ENCODE measurements around the gene DENND1A.

DENND1A gene

DNA sequence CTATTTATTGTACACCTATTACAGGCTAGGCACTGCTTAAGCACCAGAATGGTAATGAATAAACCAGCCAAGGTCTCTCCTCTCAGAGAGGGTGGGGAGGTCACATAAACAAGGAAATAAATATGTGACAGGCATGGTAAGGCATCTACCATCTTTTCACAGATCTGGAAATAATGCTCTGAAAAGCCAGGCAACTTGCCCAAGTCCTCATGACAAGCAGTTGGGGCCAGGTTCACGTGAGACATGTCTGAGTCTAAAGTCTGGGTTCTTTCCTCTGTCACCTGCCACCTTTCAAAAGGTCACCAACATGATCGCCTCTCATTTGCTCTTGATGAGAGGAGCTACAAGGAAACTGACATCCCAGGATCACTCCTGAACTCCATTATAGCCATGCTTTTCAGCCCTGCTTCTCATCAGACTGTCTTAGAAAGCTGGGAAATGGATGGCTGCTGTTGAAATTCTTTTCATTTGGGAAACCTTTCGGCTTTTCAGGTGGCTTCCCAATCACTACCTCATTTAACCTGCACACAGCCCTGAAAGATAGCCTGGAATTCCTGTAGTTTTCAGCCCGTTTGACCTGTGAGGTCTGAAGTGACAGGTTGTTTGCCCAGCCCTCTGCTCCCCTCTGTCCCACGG, 450.8 kb downstream of the DENND1A start:
- no peaks in the 10 kb centered on the region for H3K27me3 ChIP-seq (ENCODE audit: control insufficient read depth in 1 of 2, insufficient read depth in 2 of 2, low read length in 2 of 2)
- H3K27ac ChIP-seq (ENCODE audit: low read length), result no peak overlapping the region
- no peaks in the 10 kb centered on the region for H3K9me3 ChIP-seq (ENCODE audit: control insufficient read depth in 2 of 2, low read length in 2 of 2)
- H3K4me3 ChIP-seq (ENCODE audit: low read length in 2 of 2), result no peak overlapping the region
- H3K9ac ChIP-seq (ENCODE audit: low read length in 2 of 2), result no peak overlapping the region
- no peaks in the 10 kb centered on the region for H3K4me1 ChIP-seq (ENCODE audit: control insufficient read depth, insufficient read depth, low read length)
- H3K36me3 ChIP-seq (ENCODE audit: control insufficient read depth in 2 of 2, insufficient read depth in 2 of 2, low read length in 2 of 2), result no peaks in the 10 kb centered on the region

DNA sequence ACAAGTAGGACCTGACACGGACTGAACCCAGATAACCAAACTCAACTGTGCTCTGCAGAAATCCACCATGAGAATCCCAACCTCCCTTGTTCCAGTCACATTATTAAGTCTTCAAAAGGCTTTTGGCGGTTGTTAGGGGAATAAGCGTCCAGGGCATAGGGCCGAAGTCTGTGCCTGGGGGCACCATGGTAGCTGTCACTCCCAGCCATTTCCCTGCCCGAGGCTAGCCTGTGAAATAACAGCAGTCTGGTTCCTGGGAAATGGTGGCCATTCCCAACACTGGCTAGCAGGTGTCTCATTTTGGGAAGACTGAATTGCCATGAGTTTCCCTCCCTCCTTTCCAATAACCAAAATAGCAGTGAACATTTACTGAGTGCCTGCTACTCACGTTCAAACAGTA, 451.8 kb downstream of the DENND1A start:
- Histone ChIP-seq H3K9ac (ENCODE audit: low read length in 2 of 2) (no peak overlapping the region), H3K9me3 (ENCODE audit: control insufficient read depth in 2 of 2, low read length in 2 of 2) (no peaks in the 10 kb centered on the region), H3K4me3 (ENCODE audit: low read length in 2 of 2) (no peak overlapping the region), H3K27ac (ENCODE audit: low read length) (no peak overlapping the region), H3K27me3 (ENCODE audit: control insufficient read depth in 1 of 2, insufficient read depth in 2 of 2, low read length in 2 of 2) (no peaks in the 10 kb centered on the region), H3K4me1 (ENCODE audit: control insufficient read depth, insufficient read depth, low read length) (no peaks in the 10 kb centered on the region), H3K36me3 (ENCODE audit: control insufficient read depth in 2 of 2, insufficient read depth in 2 of 2, low read length in 2 of 2) (no peaks in the 10 kb centered on the region)

DNA sequence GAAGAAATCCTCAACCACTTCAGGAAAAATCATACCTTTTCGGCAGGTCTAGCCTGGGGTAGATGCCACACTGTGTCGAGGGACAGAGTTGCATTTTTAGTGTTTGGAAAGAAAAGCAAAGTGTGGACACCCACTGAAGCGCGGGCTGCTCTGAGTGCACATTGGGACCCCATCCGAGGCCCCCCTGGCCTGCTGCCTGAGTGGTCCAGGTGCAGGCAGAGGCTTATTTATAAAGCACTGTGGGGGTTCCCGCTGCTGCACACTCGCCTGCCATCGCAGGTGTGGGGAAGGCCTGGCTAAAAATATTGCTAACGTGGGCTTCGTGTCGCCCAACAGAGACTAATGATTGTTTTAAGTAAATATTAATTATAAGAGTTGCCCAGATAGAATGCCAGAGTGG, 454.5 kb downstream of the DENND1A start:
- H3K9me3 ChIP-seq (ENCODE audit: control insufficient read depth in 2 of 2, low read length in 2 of 2), result no peaks in the 10 kb centered on the region

DNA sequence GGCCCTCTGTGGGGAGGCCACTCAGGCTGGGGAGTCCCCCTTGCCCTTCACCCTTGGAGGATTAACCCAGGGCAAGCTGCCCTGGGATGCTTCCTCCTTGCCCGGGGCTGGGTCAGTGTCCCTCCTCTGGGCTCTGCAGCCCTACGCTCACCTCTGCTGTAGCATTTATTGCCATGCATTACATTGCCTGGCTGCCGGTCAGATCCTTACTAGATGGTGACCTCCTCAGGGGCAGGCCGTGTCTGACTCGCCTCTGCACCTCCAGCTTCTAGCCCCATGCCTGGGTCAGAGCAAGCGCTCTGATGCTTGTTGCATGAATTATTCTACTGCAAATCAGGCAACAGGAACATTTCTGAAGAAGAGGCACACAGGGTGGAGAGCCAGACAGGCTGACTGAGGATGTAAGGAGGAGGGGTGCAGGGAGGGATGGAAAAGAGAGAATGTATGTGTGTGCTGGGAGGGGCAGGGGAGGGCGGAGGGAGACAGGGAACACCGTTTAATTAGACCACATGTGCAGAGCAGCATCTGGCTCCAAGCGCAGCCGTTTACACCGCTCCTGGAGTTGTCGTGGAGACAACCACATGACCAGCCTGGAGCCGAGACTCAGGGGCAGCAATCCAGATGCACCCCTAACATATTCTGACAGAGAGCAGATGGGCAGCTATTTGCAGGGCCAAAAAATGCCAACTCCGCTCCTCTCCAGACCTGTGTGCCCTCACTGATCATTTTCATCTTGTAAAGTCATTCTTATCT, 456.9 kb downstream of the DENND1A start:
- Histone ChIP-seq H3K9me3 (ENCODE audit: control insufficient read depth in 2 of 2, low read length in 2 of 2) (no peaks in the 10 kb centered on the region), H3K36me3 (ENCODE audit: control insufficient read depth in 2 of 2, insufficient read depth in 2 of 2, low read length in 2 of 2) (no peaks in the 10 kb centered on the region), H3K9ac (ENCODE audit: low read length in 2 of 2) (no peak overlapping the region), H3K27ac (ENCODE audit: low read length) (no peak overlapping the region), H3K4me1 (ENCODE audit: control insufficient read depth, insufficient read depth, low read length) (no peaks in the 10 kb centered on the region), H3K4me3 (ENCODE audit: low read length in 2 of 2) (no peak overlapping the region), H3K27me3 (ENCODE audit: control insufficient read depth in 1 of 2, insufficient read depth in 2 of 2, low read length in 2 of 2) (no peaks in the 10 kb centered on the region)

More for the DNA sequence above, 454.5 kb downstream of the DENND1A start:
- H3K36me3 ChIP-seq (ENCODE audit: control insufficient read depth in 2 of 2, insufficient read depth in 2 of 2, low read length in 2 of 2), result no peaks in the 10 kb centered on the region
- H3K9ac ChIP-seq (ENCODE audit: low read length in 2 of 2), result no peak overlapping the region
- H3K4me1 ChIP-seq (ENCODE audit: control insufficient read depth, insufficient read depth, low read length), result no peaks in the 10 kb centered on the region
- no peak overlapping the region for H3K4me3 ChIP-seq (ENCODE audit: low read length in 2 of 2)
- no peaks in the 10 kb centered on the region for H3K27me3 ChIP-seq (ENCODE audit: control insufficient read depth in 1 of 2, insufficient read depth in 2 of 2, low read length in 2 of 2)
- H3K27ac ChIP-seq (ENCODE audit: low read length), result no peak overlapping the region

DNA sequence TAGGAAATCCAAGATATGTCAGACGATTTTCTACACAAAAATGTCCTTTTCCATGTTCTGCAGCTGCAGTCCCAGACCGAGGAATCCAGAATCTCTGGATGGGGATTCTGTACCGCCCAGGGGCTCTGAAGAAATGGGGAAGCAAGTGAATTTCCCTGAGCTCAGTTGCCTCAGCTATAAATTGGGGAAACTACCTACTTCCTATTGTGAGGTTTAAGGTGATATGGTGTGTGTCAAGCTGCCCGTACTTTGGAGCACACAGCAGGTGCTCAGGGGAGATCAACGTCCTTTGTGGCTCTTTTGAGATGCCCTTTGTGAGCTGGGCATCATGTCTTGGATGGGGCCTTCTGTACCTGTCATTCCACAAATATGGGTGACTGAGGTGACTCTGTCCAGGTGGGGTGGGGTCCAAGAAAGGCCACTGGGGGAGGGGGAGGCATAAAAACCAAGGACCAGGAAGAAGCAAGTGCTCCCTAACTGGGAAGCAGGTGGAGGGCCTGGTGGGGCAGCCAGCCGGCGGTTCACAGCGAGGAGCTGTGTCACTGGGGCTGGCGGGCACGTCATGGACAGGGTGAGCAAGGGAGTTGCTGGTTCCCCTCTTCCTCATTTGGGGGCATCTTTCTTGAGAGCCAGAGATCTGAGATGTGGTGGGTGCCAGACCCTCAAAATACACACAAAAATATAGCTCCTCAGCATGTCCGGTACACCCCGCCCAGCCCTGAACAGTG, 457.9 kb downstream of the DENND1A start:
- H3K9me3 ChIP-seq (ENCODE audit: control insufficient read depth in 2 of 2, low read length in 2 of 2), result no peaks in the 10 kb centered on the region
- H3K4me3 ChIP-seq (ENCODE audit: low read length in 2 of 2), result no peak overlapping the region
- H3K27ac ChIP-seq (ENCODE audit: low read length), result no peak overlapping the region
- H3K36me3 ChIP-seq (ENCODE audit: control insufficient read depth in 2 of 2, insufficient read depth in 2 of 2, low read length in 2 of 2), result no peaks in the 10 kb centered on the region
- no peak overlapping the region for H3K9ac ChIP-seq (ENCODE audit: low read length in 2 of 2)
- no peaks in the 10 kb centered on the region for H3K27me3 ChIP-seq (ENCODE audit: control insufficient read depth in 1 of 2, insufficient read depth in 2 of 2, low read length in 2 of 2)
- no peaks in the 10 kb centered on the region for H3K4me1 ChIP-seq (ENCODE audit: control insufficient read depth, insufficient read depth, low read length)

DNA sequence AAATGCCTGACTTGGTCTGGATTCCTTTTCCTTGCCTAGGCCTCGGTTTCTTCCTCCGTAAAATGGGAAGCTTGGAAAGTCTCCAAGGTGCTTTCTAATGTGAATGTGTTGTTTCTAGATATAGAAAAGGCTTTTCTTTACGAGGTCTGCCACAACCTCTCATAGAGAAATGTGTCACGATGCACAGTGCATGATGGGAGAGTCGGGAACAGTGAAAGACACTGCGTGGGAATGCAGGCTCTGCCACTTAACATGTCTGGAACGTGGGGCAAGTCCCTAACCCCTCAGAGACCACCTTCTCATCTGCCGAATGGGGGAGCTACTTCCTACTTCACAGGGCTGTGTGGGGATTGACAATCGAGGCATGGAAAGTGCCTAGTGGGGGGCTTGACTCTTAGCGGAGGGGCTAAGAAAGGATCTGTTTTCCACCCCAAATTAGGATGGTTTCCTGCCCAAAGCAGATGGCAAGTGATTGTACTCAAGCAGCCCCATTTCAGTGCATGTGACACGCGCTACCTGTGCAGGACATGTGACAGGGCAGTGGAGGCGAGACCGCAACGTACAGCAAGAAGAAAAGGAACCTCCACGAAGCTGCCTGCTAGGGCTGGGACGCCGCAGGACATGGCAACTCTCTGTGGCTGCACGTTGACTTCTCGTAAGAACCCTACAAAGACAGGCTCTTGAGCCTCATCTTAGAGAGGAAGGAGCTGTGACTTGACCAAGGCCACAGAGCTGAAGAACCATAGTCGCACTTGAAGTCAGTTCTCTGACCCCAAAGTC, 458.7 kb downstream of the DENND1A start:
- Histone ChIP-seq H3K9ac (ENCODE audit: low read length in 2 of 2) (no peak overlapping the region), H3K9me3 (ENCODE audit: control insufficient read depth in 2 of 2, low read length in 2 of 2) (no peaks in the 10 kb centered on the region), H3K36me3 (ENCODE audit: control insufficient read depth in 2 of 2, insufficient read depth in 2 of 2, low read length in 2 of 2) (no peaks in the 10 kb centered on the region), H3K4me1 (ENCODE audit: control insufficient read depth, insufficient read depth, low read length) (no peaks in the 10 kb centered on the region), H3K27ac (ENCODE audit: low read length) (no peak overlapping the region), H3K4me3 (ENCODE audit: low read length in 2 of 2) (no peak overlapping the region), H3K27me3 (ENCODE audit: control insufficient read depth in 1 of 2, insufficient read depth in 2 of 2, low read length in 2 of 2) (no peaks in the 10 kb centered on the region)

DNA sequence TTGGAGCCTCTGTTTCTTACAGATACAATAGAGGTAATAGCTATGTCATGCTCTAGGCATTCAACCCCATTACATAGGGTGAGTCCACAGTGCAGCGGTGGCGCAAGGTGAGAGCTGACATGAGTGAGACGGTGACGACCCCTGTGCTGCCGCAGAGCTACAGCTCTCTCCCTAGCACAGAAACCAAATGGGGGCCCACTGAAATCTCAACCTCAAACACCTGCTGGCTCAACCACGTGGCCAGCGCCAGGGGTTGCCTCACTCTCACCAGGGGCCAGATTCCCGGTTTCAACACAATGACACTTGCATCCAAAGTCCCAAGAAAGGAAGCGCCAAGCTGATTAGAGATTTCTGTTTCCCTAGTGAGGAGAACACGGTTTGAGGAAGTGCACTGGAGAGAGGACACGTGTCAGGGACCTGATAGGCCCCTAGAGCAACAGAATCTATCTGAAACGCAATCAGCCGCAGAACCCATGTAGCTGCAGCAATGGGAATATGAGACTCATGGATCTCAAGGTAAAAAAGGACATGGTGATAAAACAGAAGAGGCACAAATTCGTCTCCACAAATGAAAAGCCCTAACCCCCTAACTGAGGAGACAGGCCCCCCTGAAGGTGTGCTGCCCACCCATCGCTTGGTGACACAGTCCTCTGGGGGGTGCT, 459.7 kb downstream of the DENND1A start:
- H3K4me1 ChIP-seq (ENCODE audit: control insufficient read depth, insufficient read depth, low read length), result no peaks in the 10 kb centered on the region
- H3K27ac ChIP-seq (ENCODE audit: low read length), result no peak overlapping the region

DNA sequence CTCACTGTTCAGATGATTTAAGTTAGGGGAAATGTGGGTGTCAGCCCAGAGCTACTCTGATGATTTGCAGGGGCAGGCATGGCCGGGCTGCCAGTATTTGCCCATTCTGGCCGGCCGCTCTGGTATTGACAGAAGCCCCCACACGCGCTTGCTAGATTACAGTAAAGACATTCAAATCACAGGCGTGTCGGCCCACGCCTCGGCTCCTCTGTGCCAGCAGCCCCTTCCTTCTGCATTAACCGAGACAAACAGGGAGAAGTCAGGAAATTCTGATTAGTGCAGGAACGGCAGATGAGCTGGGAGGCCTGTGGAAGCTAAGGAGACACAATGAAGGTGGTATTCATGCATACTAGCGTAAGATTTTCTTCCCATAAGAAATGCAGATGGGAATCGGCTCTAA, 460.6 kb downstream of the DENND1A start:
- H3K4me3 ChIP-seq (ENCODE audit: low read length in 2 of 2), result no peak overlapping the region
- no peaks in the 10 kb centered on the region for H3K4me1 ChIP-seq (ENCODE audit: control insufficient read depth, insufficient read depth, low read length)
- no peaks in the 10 kb centered on the region for H3K9me3 ChIP-seq (ENCODE audit: control insufficient read depth in 2 of 2, low read length in 2 of 2)
- no peaks in the 10 kb centered on the region for H3K27me3 ChIP-seq (ENCODE audit: control insufficient read depth in 1 of 2, insufficient read depth in 2 of 2, low read length in 2 of 2)
- no peak overlapping the region for H3K27ac ChIP-seq (ENCODE audit: low read length)
- H3K9ac ChIP-seq (ENCODE audit: low read length in 2 of 2), result no peak overlapping the region
- H3K36me3 ChIP-seq (ENCODE audit: control insufficient read depth in 2 of 2, insufficient read depth in 2 of 2, low read length in 2 of 2), result no peaks in the 10 kb centered on the region

More for the DNA sequence above, 459.7 kb downstream of the DENND1A start:
- Histone ChIP-seq H3K27me3 (ENCODE audit: control insufficient read depth in 1 of 2, insufficient read depth in 2 of 2, low read length in 2 of 2) (no peaks in the 10 kb centered on the region), H3K4me3 (ENCODE audit: low read length in 2 of 2) (no peak overlapping the region), H3K9me3 (ENCODE audit: control insufficient read depth in 2 of 2, low read length in 2 of 2) (no peaks in the 10 kb centered on the region), H3K9ac (ENCODE audit: low read length in 2 of 2) (no peak overlapping the region), H3K36me3 (ENCODE audit: control insufficient read depth in 2 of 2, insufficient read depth in 2 of 2, low read length in 2 of 2) (no peaks in the 10 kb centered on the region)

DNA sequence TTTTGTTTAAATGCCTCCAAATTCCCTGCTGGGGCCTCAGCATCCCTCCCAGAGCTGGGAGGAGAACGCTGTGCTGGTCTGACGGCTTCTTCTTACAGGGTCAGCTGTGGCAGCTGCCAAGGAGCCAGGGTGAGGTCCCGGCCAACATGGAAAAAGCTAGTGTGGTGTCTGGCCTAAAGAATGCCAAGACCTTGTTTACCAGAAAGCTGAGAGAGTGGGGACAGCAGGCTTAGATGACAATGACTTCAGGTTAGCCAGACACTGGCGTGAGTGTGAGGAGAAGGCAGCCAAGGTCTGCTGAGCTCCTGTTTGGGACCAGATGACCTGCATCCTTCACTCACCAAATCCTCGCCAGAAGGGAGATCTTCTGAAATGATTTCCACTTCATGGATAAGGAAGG, 461.4 kb downstream of the DENND1A start:
- Histone ChIP-seq H3K9ac (ENCODE audit: low read length in 2 of 2) (no peak overlapping the region), H3K27ac (ENCODE audit: low read length) (no peak overlapping the region), H3K4me3 (ENCODE audit: low read length in 2 of 2) (no peak overlapping the region), H3K27me3 (ENCODE audit: control insufficient read depth in 1 of 2, insufficient read depth in 2 of 2, low read length in 2 of 2) (no peaks in the 10 kb centered on the region), H3K4me1 (ENCODE audit: control insufficient read depth, insufficient read depth, low read length) (no peaks in the 10 kb centered on the region), H3K9me3 (ENCODE audit: control insufficient read depth in 2 of 2, low read length in 2 of 2) (no peaks in the 10 kb centered on the region), H3K36me3 (ENCODE audit: control insufficient read depth in 2 of 2, insufficient read depth in 2 of 2, low read length in 2 of 2) (no peaks in the 10 kb centered on the region)

DNA sequence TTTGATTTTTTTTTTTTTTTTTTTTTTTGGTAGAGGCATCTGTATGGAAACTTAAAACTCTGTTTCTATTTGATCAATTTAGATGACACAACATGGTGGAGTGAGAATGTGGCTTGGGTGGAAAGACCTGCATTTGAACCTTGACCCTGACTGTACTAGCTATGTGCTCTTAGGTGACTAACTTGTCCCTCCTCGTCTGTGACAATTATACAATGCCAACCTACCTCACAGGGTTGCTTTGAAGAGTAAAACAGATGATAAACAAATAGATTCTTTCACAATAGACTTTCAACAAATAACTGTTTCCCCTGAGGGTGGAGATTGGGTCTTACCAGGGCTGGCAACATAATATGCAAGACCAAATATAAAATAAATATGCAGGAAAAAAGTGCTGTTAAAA, 464.6 kb downstream of the DENND1A start:
- Histone ChIP-seq H3K4me1 (ENCODE audit: control insufficient read depth, insufficient read depth, low read length) (no peaks in the 10 kb centered on the region), H3K36me3 (ENCODE audit: control insufficient read depth in 2 of 2, insufficient read depth in 2 of 2, low read length in 2 of 2) (no peaks in the 10 kb centered on the region), H3K9me3 (ENCODE audit: control insufficient read depth in 2 of 2, low read length in 2 of 2) (no peaks in the 10 kb centered on the region), H3K4me3 (ENCODE audit: low read length in 2 of 2) (no peak overlapping the region), H3K9ac (ENCODE audit: low read length in 2 of 2) (no peak overlapping the region), H3K27ac (ENCODE audit: low read length) (no peak overlapping the region), H3K27me3 (ENCODE audit: control insufficient read depth in 1 of 2, insufficient read depth in 2 of 2, low read length in 2 of 2) (no peaks in the 10 kb centered on the region)
